ENCODE measurements around the gene G0S2. TPM values are rescaled to one million over a fixed set of nuclear protein-coding genes. Genes with fewer than 3 reads are reported as not detected.
A peak's percentile ranks its signal among the peaks of the same experiment; 100 is the strongest.

G0S2 gene
- polyA plus RNA-seq, 1 donor (not counting 4 experiments of a cell fraction or from before 2014, with no cell fraction given) = 46.2 TPM

- Histone ChIP-seq H3K4me3 (ENCODE audit: control insufficient read depth in 2 of 3, extremely low read depth in 1 of 3, insufficient read depth in 2 of 3, low read depth in 1 of 3, low read length in 3 of 3) (no peak overlapping the region), H3K36me3 (ENCODE audit: control insufficient read depth in 2 of 2, extremely low read depth in 1 of 2, insufficient read depth in 2 of 2, low read length in 2 of 2) (peaks cover 70 to 98% of the 10 kb centered on the region in 2 experiments)
- no peak for FAIRE-seq
Observed at GRCh38 chr1:209626346-209627026, 48.7 kb upstream of the G0S2 start.

GRCh38 chr1:209627027-209627731 lies 48.0 kb upstream of the G0S2 start:
- no peak for FAIRE-seq
- no peaks in the 10 kb centered on the region for H3K27me3 ChIP-seq (ENCODE audit: control insufficient read depth, extremely low read depth, insufficient read depth, low read length)
- peaks cover 89% of the 10 kb centered on the region for H4K20me1 ChIP-seq (ENCODE audit: control insufficient read depth, extremely low read depth, insufficient read depth, low read length)
- no peaks in the 10 kb centered on the region for H3K9me3 ChIP-seq (ENCODE audit: control insufficient read depth, low read depth, low read length)
- no peak overlapping the region for H3K4me3 ChIP-seq (ENCODE audit: control insufficient read depth in 2 of 3, extremely low read depth in 1 of 3, insufficient read depth in 2 of 3, low read depth in 1 of 3, low read length in 3 of 3)
- H3K4me2 ChIP-seq (ENCODE audit: control insufficient read depth, extremely low read depth, insufficient read depth, low read depth, low read length) = no peak overlapping the region
- no peak for DNase-seq (ENCODE audit: low read depth, low spot score)
- H3K9me1 ChIP-seq (ENCODE audit: control insufficient read depth, extremely low read depth, insufficient read depth, low read length) = no peaks in the 10 kb centered on the region
- TF ChIP-seq EZH2 (IDR thresholded peaks at IDR 0.05; ENCODE audit: low read length) = no peak
- TF ChIP-seq CTCF (optimal IDR thresholded peaks at IDR 0.05 in 1 of 3, IDR thresholded peaks at IDR 0.05 in 1 of 3, conservative IDR thresholded peaks at IDR 0.05 in 1 of 3; ENCODE audit: extremely low read depth in 1 of 3, insufficient read depth in 2 of 3, low read length in 3 of 3) = no peak
- no peak overlapping the region for H2AFZ ChIP-seq (ENCODE audit: control insufficient read depth, low read length)
- H3K4me1 ChIP-seq (ENCODE audit: control insufficient read depth, extremely low read depth, insufficient read depth, low read length) = no peaks in the 10 kb centered on the region
- H3K79me2 ChIP-seq (ENCODE audit: control insufficient read depth, insufficient read depth, low read length) = no peaks in the 10 kb centered on the region
- no peak overlapping the region for H3K9ac ChIP-seq (ENCODE audit: control insufficient read depth, extremely low read depth, insufficient read depth, low read length)
- peaks cover 67 to 98% of the 10 kb centered on the region in 2 experiments for H3K36me3 ChIP-seq (ENCODE audit: control insufficient read depth in 2 of 2, extremely low read depth in 1 of 2, insufficient read depth in 2 of 2, low read length in 2 of 2)
- H3K27ac ChIP-seq (ENCODE audit: control insufficient read depth, insufficient read depth, low read length) = peak overlapping the region; percentile 25
- dilution Hi-C loops (cut with MboI; ENCODE audit: extremely low pct_ligation_motif_present, low sequenced_read_pairs) = no loop called here

More at GRCh38 chr1:209626346-209627026, 48.7 kb upstream of the G0S2 start:
- Histone ChIP-seq H3K9ac (ENCODE audit: control insufficient read depth, extremely low read depth, insufficient read depth, low read length) (peak overlapping the region; percentile 0), H3K4me1 (ENCODE audit: control insufficient read depth, extremely low read depth, insufficient read depth, low read length) (no peaks in the 10 kb centered on the region), H3K27ac (ENCODE audit: control insufficient read depth, insufficient read depth, low read length) (no peak overlapping the region), H3K27me3 (ENCODE audit: control insufficient read depth, extremely low read depth, insufficient read depth, low read length) (no peaks in the 10 kb centered on the region), H3K9me1 (ENCODE audit: control insufficient read depth, extremely low read depth, insufficient read depth, low read length) (no peaks in the 10 kb centered on the region), H3K9me3 (ENCODE audit: control insufficient read depth, low read depth, low read length) (no peaks in the 10 kb centered on the region), H3K79me2 (ENCODE audit: control insufficient read depth, insufficient read depth, low read length) (no peaks in the 10 kb centered on the region), H2AFZ (ENCODE audit: control insufficient read depth, low read length) (no peak overlapping the region), H4K20me1 (ENCODE audit: control insufficient read depth, extremely low read depth, insufficient read depth, low read length) (peaks cover 89% of the 10 kb centered on the region), H3K4me2 (ENCODE audit: control insufficient read depth, extremely low read depth, insufficient read depth, low read depth, low read length) (no peak overlapping the region)
- dilution Hi-C loops (cut with MboI; ENCODE audit: extremely low pct_ligation_motif_present, low sequenced_read_pairs) = no loop called here
- TF ChIP-seq CTCF (optimal IDR thresholded peaks at IDR 0.05 in 1 of 3, IDR thresholded peaks at IDR 0.05 in 1 of 3, conservative IDR thresholded peaks at IDR 0.05 in 1 of 3; ENCODE audit: extremely low read depth in 1 of 3, insufficient read depth in 2 of 3, low read length in 3 of 3) = no peak
- no peak for TF ChIP-seq EZH2 (IDR thresholded peaks at IDR 0.05; ENCODE audit: low read length)
- DNase-seq (ENCODE audit: low read depth, low spot score) = no peak
